Measurements from ENCODE around the gene TNS3. TPM values are rescaled to one million over a fixed set of nuclear protein-coding genes. Genes with fewer than 3 reads are reported as not detected.

The TNS3 gene
- polyA plus RNA-seq, 1 of the 3 experiments (the other 2 are of a cell fraction) = 72.3 TPM

DNA sequence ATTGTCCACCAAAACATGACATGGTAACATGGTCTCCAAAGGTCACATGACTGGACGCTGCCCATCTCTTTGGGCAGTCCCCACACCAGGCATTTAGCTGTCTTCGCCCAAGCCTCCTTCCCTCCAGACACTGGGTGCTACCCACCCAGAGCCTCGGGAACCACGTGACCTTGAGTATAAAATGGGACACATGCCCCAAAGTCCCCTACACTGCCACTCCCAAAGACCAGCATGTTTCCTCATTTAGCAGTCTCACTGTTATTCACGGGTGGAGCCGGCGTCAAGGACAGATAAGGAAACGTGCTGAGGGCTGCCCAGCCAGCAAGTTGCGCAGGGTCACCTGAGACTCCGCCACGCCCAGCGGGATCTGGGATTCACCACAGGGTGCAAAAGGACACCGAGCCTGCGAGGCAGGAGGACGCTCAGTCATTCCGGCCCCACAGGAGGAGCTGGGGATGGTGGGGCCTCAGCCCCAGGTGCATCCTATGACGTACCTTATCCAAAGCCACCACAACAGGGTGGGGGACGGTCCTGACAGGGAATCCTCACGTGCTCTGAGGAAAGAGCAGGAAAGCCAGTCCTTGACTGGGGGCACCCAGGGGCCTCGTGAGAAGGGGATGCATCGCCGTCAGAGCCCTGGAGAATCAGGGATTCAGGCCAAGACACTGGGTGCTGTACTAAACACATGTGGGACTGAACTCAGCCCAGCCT lies 226.9 kb downstream of the TNS3 start:
- Histone ChIP-seq H3K79me2 (ENCODE audit: insufficient read depth) (peaks cover 20% of the 10 kb centered on the region; the same call in 1 of the 2 replicates), H4K20me1 (ENCODE audit: insufficient read depth) (peaks cover 61% of the 10 kb centered on the region), H3K36me3 (replicated peaks in 1 of 2; ENCODE audit: control insufficient read depth in 1 of 2, insufficient read depth in 2 of 2, low read length in 1 of 2) (peaks cover 0 to 16% of the 10 kb centered on the region in 2 experiments), H3K4me2 (no peak overlapping the region), H3K9me2 (no peaks in the 10 kb centered on the region), H3K4me1 (ENCODE audit: control insufficient read depth in 1 of 2, insufficient read depth in 2 of 2, low read depth in 1 of 2, low read length in 1 of 2) (peaks cover 0 to 16% of the 10 kb centered on the region in 2 experiments; a peak in 1 of 4 replicates), H3K4me3 (ENCODE audit: low read depth in 2 of 2, low read length in 1 of 2) (no peak overlapping the region), H3F3A (replicated peaks; ENCODE audit: insufficient read depth) (no peaks in the 10 kb centered on the region), H3K9me3 (no peaks in the 10 kb centered on the region), H3K27ac (ENCODE audit: low read depth in 2 of 2, low read length in 1 of 2) (no peak overlapping the region; a peak in 1 of 4 replicates), H3K27me3 (ENCODE audit: insufficient read depth) (no peaks in the 10 kb centered on the region), H3K9ac (no peak overlapping the region), H2AFZ (ENCODE audit: low read depth) (no peak overlapping the region)
- DNase-seq = no peak
- 94% methylated on average over 21 of the region's 22 CpGs for WGBS (ENCODE audit: low lambda C conversion rate)
- TF ChIP-seq, protein P1, sequence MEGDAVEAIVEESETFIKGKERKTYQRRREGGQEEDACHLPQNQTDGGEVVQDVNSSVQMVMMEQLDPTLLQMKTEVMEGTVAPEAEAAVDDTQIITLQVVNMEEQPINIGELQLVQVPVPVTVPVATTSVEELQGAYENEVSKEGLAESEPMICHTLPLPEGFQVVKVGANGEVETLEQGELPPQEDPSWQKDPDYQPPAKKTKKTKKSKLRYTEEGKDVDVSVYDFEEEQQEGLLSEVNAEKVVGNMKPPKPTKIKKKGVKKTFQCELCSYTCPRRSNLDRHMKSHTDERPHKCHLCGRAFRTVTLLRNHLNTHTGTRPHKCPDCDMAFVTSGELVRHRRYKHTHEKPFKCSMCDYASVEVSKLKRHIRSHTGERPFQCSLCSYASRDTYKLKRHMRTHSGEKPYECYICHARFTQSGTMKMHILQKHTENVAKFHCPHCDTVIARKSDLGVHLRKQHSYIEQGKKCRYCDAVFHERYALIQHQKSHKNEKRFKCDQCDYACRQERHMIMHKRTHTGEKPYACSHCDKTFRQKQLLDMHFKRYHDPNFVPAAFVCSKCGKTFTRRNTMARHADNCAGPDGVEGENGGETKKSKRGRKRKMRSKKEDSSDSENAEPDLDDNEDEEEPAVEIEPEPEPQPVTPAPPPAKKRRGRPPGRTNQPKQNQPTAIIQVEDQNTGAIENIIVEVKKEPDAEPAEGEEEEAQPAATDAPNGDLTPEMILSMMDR (IDR thresholded peaks at IDR 0.05) = no peak
- TF ChIP-seq RAD21 (IDR thresholded peaks at IDR 0.05; ENCODE audit: low read length) (no peak), NRF1 (IDR thresholded peaks at IDR 0.05; ENCODE audit: low read depth, low read length) (no peak), CHD2 (IDR thresholded peaks at IDR 0.05; ENCODE audit: low read length, partially characterized antibody) (no peak), ELF1 (IDR thresholded peaks at IDR 0.05) (no peak), ZBTB33 (IDR thresholded peaks at IDR 0.05; ENCODE audit: borderline replicate concordance, low read depth) (no peak), FOXM1 (IDR thresholded peaks at IDR 0.05; ENCODE audit: low read depth) (no peak), MAX (IDR thresholded peaks at IDR 0.05; ENCODE audit: low read depth) (no peak)
- ChIA-PET CTCF (interaction anchor here (0.8 to 2.0 kb wide), 5 partner anchors 9 to 101 kb away, joined by 3 to 4 read pairs (median 3); no protein-coding TSS in a partner anchor), POLR2A (no interaction called here)

DNA sequence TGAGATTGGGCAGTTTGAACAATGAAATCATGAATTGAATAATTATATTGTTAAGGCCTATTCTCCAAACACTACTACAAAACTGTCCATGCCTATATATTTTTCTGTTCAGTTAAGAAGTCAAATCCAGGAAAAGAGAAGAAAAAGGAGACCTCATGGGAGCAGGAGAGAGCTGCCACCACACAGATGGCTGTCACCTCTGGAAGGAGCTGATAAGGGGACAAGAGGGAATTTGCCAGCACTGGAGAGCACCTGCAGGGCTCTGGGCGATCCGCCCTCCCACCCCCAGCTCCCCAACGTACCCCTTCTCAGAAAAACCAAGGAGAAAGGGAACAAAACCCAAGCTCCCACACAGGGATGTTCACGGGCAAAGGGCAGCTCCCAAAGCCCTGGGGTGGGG lies 227.8 kb downstream of the TNS3 start:
- H3K9me2 ChIP-seq = no peaks in the 10 kb centered on the region
- peaks cover 57% of the 10 kb centered on the region for H4K20me1 ChIP-seq (ENCODE audit: insufficient read depth)
- ChIA-PET CTCF (interaction anchor here (0.8 to 3.7 kb wide), 5 partner anchors 10 to 100 kb away, joined by 3 to 16 read pairs (median 4); no protein-coding TSS in a partner anchor), POLR2A (no interaction called here)
- H3K9ac ChIP-seq = no peak overlapping the region
- peaks cover 13% of the 10 kb centered on the region; the same call in 1 of the 2 replicates for H3K79me2 ChIP-seq (ENCODE audit: insufficient read depth)
- H3K27me3 ChIP-seq (ENCODE audit: insufficient read depth) = no peaks in the 10 kb centered on the region
- peaks cover 0 to 16% of the 10 kb centered on the region in 2 experiments; a peak in 1 of 4 replicates for H3K4me1 ChIP-seq (ENCODE audit: control insufficient read depth in 1 of 2, insufficient read depth in 2 of 2, low read depth in 1 of 2, low read length in 1 of 2)
- peaks cover 1 to 18% of the 10 kb centered on the region in 2 experiments for H3K36me3 ChIP-seq (replicated peaks in 1 of 2; ENCODE audit: control insufficient read depth in 1 of 2, insufficient read depth in 2 of 2, low read length in 1 of 2)
- no peak overlapping the region for H3K4me3 ChIP-seq (ENCODE audit: low read depth in 2 of 2, low read length in 1 of 2)
- TF ChIP-seq SMC3 (IDR thresholded peaks at IDR 0.05; ENCODE audit: low read depth, low read length) = no peak
- TF ChIP-seq TAF1 (IDR thresholded peaks at IDR 0.05; ENCODE audit: borderline replicate concordance, low read depth, low read length) = no peak
- TF ChIP-seq EZH2phosphoT487 (IDR thresholded peaks at IDR 0.05; ENCODE audit: borderline replicate concordance, low read depth) = no peak
- TF ChIP-seq FOSL2 (IDR thresholded peaks at IDR 0.05; ENCODE audit: borderline replicate concordance, low read depth) = no peak
- TF ChIP-seq PBX3 (IDR thresholded peaks at IDR 0.05) = no peak
- TF ChIP-seq GATA2 (CRISPR knock-in tag; IDR thresholded peaks at IDR 0.05) = no peak
- TF ChIP-seq USF1 (IDR thresholded peaks at IDR 0.05; ENCODE audit: borderline replicate concordance, low read depth) = no peak
- TF ChIP-seq NFIC (IDR thresholded peaks at IDR 0.05; ENCODE audit: borderline replicate concordance) = no peak
- TF ChIP-seq SIN3A (IDR thresholded peaks at IDR 0.05; ENCODE audit: borderline replicate concordance, low read depth, low read length) = no peak
- TF ChIP-seq IRF3 (IDR thresholded peaks at IDR 0.05; ENCODE audit: low read depth, low read length) = no peak
- TF ChIP-seq POLR2AphosphoS5 (IDR thresholded peaks at IDR 0.05; ENCODE audit: low read depth, low read length) = no peak
- DNase-seq = no peak
- no peaks in the 10 kb centered on the region for H3K9me3 ChIP-seq
- no peak overlapping the region for H2AFZ ChIP-seq (ENCODE audit: low read depth)
- H3K27ac ChIP-seq (ENCODE audit: low read depth in 2 of 2, low read length in 1 of 2) = no peak overlapping the region
- H3F3A ChIP-seq (replicated peaks; ENCODE audit: insufficient read depth) = no peaks in the 10 kb centered on the region
- WGBS (ENCODE audit: low lambda C conversion rate) = 100% methylated on average over 4 of the region's 4 CpGs
- no peak overlapping the region for H3K4me2 ChIP-seq

All from SK-N-SH (cell line).